DND-41 (cell line): ENCODE data around the gene RPS26.

ENCODE experiments used
- ATAC-seq: fragments of 200-7000 bp; cut with Tn5 transposase; 3 replicates; pipeline ENCODE4 v1.9.1; 2021; ENCODE audit warnings: low read depth; ENCODE audit not compliant: insufficient read depth
- DNase-seq: peaks from one replicate; pipeline ENCODE4 v3.0.0-alpha.2; 2020
- H2AFZ ChIP-seq: 2 replicates; pipeline ENCODE4 v1.6.0; 2012; ENCODE audit warnings: low read depth, low read length
- H3K27ac ChIP-seq: 2 replicates; pipeline ENCODE4 v1.5.1; 2012; ENCODE audit warnings: low read length, inconsistent platforms
- H3K27me3 ChIP-seq: fragments of 200-600 bp; sonication (generic); 2 replicates; pipeline ENCODE4 v1.6.0; 2012; ENCODE audit warnings: low read length, mild to moderate bottlenecking, inconsistent platforms; ENCODE audit not compliant: insufficient read depth, poor library complexity
- H3K36me3 ChIP-seq: 2 replicates; pipeline ENCODE4 v1.5.1; 2012; ENCODE audit warnings: low read length, inconsistent platforms; ENCODE audit not compliant: insufficient read depth
- H3K4me1 ChIP-seq: 2 replicates; pipeline ENCODE4 v1.5.1; 2012; ENCODE audit warnings: mild to moderate bottlenecking, low read length; ENCODE audit not compliant: insufficient read depth
- H3K4me2 ChIP-seq: 2 replicates; pipeline ENCODE4 v1.6.0; 2012; ENCODE audit warnings: mild to moderate bottlenecking, moderate library complexity, low read length, inconsistent platforms; ENCODE audit not compliant: insufficient read depth
- H3K4me3 ChIP-seq, 2 experiments: fragments of 200-600 bp in 1 of 2; shearing (Covaris generic) in 1 of 2; 2 replicates each; pipeline ENCODE4 v1.5.1; 2012 to 2016; ENCODE audit warnings: inconsistent platforms in 2 of 2, low read length in 2 of 2, mild to moderate bottlenecking in 2 of 2, low read depth in 1 of 2, moderate library complexity in 1 of 2
- H3K79me2 ChIP-seq: 2 replicates; pipeline ENCODE4 v1.6.0; 2012; ENCODE audit warnings: low read length, inconsistent platforms; ENCODE audit not compliant: insufficient read depth
- H3K9ac ChIP-seq: 2 replicates; pipeline ENCODE4 v1.6.0; 2012; ENCODE audit warnings: low read depth, mild to moderate bottlenecking, inconsistent platforms, low read length, moderate library complexity
- H3K9me3 ChIP-seq: 2 replicates; pipeline ENCODE4 v1.5.1; 2012; ENCODE audit warnings: low read length, moderate library complexity, mild to moderate bottlenecking, inconsistent platforms; ENCODE audit not compliant: insufficient read depth, severe bottlenecking
- H4K20me1 ChIP-seq: 2 replicates; pipeline ENCODE4 v1.6.0; 2012; ENCODE audit warnings: low read length; ENCODE audit not compliant: insufficient read depth
- EZH2 ChIP-seq: IDR thresholded peaks from 3 replicates; pipeline ENCODE4 v1.6.1; 2012; ENCODE audit warnings: borderline replicate concordance, low read depth, mild to moderate bottlenecking, moderate library complexity, low read length, inconsistent platforms; ENCODE audit not compliant: severe bottlenecking
- TF ChIP-seq, protein P1 (sequence below): IDR thresholded peaks from 2 replicates; pipeline ENCODE4 v1.5.1; 2012; ENCODE audit warnings: borderline replicate concordance, low read length, moderate library complexity, mild to moderate bottlenecking; ENCODE audit not compliant: poor library complexity, severe bottlenecking; ENCODE audit errors: extremely low read depth

The RPS26 gene

DNA sequence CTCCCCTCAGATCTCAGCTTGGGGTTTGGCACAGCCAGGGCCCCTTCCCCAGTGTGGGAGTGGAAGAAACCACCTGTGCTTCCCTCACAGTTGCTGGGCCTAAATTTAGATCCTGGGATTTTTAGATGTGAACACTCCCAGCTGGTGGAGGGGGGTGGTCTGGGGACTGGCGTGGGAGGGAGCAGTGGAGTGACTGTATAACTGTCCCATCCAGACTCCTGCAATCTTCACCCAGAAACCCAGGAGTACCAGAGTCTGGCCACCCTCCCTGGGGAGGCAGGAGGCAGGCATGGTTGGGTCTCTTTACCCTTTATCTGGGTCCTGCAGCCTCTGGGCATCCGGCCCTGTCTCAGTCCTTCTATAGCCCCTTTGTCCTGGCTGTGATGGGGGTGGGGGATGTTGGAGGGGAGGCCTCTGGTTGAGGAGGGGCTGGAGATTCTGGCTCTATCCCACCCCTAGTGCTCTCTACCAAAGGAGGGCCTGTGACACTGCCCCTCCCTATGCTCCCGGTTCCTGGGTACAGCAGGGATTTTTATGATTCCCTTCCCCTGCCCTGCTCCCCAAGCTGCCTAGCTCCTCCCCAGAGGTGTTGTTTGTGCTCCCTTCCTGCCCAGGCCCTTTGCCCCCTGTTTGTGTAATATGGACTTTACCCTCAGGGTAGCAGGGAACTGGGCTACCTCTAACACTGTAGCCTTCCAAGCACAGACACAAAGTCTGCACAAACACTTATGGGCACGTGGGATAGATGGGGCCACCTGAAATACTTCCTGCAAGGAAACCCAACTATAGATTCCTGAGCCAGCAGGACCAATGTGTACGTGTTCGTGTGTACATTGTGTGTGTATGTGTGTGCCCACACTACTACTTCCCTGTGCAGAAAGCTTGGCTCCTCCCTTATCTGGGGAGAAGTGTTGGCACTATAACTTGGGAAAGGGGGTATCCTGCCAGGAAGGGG lies 40.0 kb downstream of the RPS26 start:
- Histone ChIP-seq H3K27ac (no peak overlapping the region), H3K27me3 (peaks cover 50% of the 10 kb centered on the region), H3K4me2 (no peak overlapping the region), H3K79me2 (no peaks in the 10 kb centered on the region), H3K9me3 (no peaks in the 10 kb centered on the region), H3K4me1 (peaks cover 20% of the 10 kb centered on the region), H2AFZ (no peak overlapping the region), H3K9ac (no peak overlapping the region), H3K4me3 (no peak overlapping the region), H3K36me3 (no peaks in the 10 kb centered on the region), H4K20me1 (no peaks in the 10 kb centered on the region; the same call in 1 of the 2 replicates)
- ATAC-seq = no peak
- TF ChIP-seq EZH2 = no peak
- TF ChIP-seq, protein P1, sequence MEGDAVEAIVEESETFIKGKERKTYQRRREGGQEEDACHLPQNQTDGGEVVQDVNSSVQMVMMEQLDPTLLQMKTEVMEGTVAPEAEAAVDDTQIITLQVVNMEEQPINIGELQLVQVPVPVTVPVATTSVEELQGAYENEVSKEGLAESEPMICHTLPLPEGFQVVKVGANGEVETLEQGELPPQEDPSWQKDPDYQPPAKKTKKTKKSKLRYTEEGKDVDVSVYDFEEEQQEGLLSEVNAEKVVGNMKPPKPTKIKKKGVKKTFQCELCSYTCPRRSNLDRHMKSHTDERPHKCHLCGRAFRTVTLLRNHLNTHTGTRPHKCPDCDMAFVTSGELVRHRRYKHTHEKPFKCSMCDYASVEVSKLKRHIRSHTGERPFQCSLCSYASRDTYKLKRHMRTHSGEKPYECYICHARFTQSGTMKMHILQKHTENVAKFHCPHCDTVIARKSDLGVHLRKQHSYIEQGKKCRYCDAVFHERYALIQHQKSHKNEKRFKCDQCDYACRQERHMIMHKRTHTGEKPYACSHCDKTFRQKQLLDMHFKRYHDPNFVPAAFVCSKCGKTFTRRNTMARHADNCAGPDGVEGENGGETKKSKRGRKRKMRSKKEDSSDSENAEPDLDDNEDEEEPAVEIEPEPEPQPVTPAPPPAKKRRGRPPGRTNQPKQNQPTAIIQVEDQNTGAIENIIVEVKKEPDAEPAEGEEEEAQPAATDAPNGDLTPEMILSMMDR = no peak
- no peak for DNase-seq

DNA sequence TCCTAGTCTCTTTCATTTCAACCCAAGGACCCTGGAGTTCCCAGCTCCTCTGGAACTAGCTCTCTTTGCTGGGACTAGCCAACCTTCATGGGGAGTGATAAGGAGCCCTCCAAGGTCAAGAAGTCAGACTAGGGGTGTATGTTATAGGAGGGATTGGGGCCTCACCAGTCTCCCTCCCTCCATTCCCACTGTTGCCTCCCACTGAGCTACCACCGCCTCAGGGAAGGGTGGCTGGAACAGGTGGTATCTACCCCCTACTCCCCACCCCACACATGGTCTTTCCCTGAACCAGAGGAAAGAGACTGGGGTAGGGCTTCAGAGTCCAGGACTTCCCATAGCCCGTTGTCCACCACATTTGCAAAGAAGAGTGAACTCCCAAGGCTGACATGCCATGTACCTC lies 40.7 kb downstream of the RPS26 start:
- H3K4me1 ChIP-seq = peaks cover 20% of the 10 kb centered on the region
- no peaks in the 10 kb centered on the region for H3K79me2 ChIP-seq
- TF ChIP-seq EZH2 = no peak
- TF ChIP-seq, protein P1 = no peak
- no peak overlapping the region for H3K4me3 ChIP-seq
- H3K4me2 ChIP-seq = no peak overlapping the region
- no peaks in the 10 kb centered on the region for H3K9me3 ChIP-seq
- ATAC-seq (no peak), DNase-seq (no peak)
- H3K36me3 ChIP-seq = no peaks in the 10 kb centered on the region
- H3K9ac ChIP-seq = no peak overlapping the region
- H3K27ac ChIP-seq = no peak overlapping the region
- no peak overlapping the region for H2AFZ ChIP-seq
- H3K27me3 ChIP-seq = peaks cover 50% of the 10 kb centered on the region
- H4K20me1 ChIP-seq = no peaks in the 10 kb centered on the region; the same call in 1 of the 2 replicates

DNA sequence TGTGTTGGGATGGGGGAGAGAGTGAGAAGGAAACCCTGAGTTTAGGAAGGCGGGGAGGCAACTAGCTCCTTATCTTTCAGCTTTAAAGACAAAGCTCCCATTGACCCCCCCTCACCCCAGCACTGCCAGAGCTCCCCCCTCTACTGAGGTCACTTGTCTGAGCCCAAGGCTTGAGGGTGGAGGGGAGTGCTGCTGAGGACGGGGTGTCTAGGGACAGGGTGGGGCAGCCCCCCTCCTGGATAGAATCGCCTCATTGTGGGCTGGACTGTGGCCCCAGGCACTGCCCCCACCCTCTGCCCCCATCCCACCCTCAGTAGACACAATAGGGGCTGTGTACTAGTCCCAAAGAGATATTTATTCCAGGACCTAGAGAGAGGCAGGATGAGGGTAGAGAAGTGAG lies 41.2 kb downstream of the RPS26 start:
- Histone ChIP-seq H3K9ac (no peak overlapping the region), H4K20me1 (no peaks in the 10 kb centered on the region; the same call in 1 of the 2 replicates), H3K27me3 (peaks cover 50% of the 10 kb centered on the region), H3K4me2 (no peak overlapping the region), H3K79me2 (no peaks in the 10 kb centered on the region), H2AFZ (no peak overlapping the region), H3K27ac (no peak overlapping the region), H3K9me3 (no peaks in the 10 kb centered on the region), H3K4me3 (no peak overlapping the region), H3K4me1 (peaks cover 20% of the 10 kb centered on the region), H3K36me3 (no peaks in the 10 kb centered on the region)
- ATAC-seq (no peak), DNase-seq (no peak)
- TF ChIP-seq, protein P1 = no peak
- TF ChIP-seq EZH2 = no peak
